Gastroesophageal sphincter (tissue), 3 donors: ENCODE results near the gene SP7.

Experiments
- CTCF ChIP-seq, 4 experiments: fragments of 200-600 bp in 2 of 4; fragments of 450-650 bp in 2 of 4; sonication (generic) in 1 of 4; IDR thresholded peaks; one replicate each; pipeline ENCODE4 v1.5.1; 2017 to 2019; ENCODE audit warnings: antibody characterized with exemption in 4 of 4, mild to moderate bottlenecking in 2 of 4, moderate library complexity in 2 of 4
- POLR2A ChIP-seq, 2 donors: fragments of 450-650 bp; IDR thresholded peaks; one replicate each; pipeline ENCODE4 v1.6.1; 2017; ENCODE audit warnings: antibody characterized with exemption in 2 of 2, mild to moderate bottlenecking in 2 of 2, moderate library complexity in 1 of 2

- TF ChIP-seq POLR2A (IDR thresholded peaks at IDR 0.05) (no peak), CTCF (IDR thresholded peaks at IDR 0.05) (no peak)
Observed at GRCh38 chr12:53338916-53339315, 2.8 kb upstream of the SP7 start.
